HG03025 (cell line): ENCODE measurements around the gene CYP26B1.

Source experiments
- ATAC-seq: cut with Tn5 transposase; IDR thresholded peaks from one replicate; pipeline ENCODE4 v1.9.1; 2021; ENCODE audit warnings: mild to moderate bottlenecking, moderate library complexity; ENCODE audit not compliant: unreplicated experiment, low FRiP score

The CYP26B1 gene

DNA sequence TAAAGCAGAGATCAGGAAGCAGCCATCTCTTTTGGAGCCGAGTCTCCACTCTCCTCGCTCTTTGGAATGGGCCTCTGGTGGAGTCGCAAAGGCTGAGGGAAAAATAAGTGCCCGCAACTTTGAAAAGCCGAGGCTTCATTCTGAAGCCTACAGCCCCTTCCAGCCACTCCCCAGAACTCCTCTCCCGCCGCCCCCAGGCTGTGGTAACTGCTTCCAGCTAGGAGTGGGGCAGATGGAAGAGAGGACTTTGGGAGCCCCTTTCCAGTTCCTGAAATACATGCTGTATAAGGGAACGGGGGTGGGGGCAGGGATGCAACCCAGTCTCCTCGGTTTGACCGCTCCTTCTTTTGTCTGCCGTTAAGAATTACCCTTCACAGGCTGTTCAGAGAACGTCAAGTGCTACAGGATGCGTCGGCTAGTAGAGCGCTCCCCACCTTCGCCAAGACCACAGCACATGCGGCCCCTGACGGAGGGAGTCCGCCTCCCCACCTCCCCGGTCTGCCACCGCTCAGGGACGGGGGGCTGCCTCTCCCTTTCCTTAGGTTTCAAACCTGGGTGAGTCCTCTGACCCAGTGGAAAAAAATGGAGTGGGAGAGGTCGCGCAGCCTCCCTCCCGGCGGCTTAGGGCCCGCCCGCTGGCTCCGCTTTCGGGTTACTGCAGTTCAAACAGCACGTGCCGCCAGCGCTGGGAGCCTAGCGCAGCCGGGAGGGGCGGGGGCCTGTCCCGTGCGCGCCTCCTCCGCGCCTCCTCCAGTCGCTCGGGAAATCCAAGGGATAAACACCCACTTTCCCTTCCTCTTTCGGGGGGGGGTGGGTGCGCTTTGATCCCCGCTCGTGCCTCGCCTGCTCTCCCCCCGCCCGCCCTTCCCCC lies 4.9 kb downstream of the CYP26B1 start:
- no peak for ATAC-seq

- no peak for ATAC-seq
Observed at GRCh38 chr2:72141881-72142451, 5.7 kb downstream of the CYP26B1 start.

DNA sequence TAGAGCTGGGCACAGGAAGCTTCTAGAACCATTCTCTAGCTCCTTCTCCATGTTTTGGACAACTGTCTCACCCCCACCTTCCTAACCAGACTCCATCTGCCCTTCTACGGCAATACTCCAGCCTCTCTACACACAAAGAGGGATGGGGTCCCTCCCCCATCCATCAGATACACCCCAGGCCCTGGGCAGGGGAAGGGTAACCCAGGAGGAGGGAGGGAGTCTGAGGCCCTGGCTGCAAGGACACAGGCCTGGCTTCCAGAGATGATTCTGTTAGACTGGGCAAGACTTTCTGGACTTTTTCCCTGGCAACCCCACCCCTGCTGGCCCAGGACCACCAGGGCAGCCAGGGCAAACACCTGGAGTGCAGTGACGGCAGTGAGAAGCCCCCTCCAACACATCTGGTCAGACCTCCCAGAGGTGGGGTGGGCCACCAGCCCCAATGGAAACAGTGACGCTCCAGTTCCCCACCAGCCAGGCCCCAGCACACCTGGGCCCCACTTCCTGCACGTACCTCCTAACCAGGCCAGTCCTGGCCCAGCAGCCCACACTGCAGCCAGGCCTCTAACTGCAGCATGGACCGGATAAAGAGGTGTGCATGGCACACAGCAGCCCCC lies 6.5 kb downstream of the CYP26B1 start:
- ATAC-seq: no peak

- no peak for ATAC-seq
Observed at GRCh38 chr2:72140621-72140960, 7.1 kb downstream of the CYP26B1 start.

DNA sequence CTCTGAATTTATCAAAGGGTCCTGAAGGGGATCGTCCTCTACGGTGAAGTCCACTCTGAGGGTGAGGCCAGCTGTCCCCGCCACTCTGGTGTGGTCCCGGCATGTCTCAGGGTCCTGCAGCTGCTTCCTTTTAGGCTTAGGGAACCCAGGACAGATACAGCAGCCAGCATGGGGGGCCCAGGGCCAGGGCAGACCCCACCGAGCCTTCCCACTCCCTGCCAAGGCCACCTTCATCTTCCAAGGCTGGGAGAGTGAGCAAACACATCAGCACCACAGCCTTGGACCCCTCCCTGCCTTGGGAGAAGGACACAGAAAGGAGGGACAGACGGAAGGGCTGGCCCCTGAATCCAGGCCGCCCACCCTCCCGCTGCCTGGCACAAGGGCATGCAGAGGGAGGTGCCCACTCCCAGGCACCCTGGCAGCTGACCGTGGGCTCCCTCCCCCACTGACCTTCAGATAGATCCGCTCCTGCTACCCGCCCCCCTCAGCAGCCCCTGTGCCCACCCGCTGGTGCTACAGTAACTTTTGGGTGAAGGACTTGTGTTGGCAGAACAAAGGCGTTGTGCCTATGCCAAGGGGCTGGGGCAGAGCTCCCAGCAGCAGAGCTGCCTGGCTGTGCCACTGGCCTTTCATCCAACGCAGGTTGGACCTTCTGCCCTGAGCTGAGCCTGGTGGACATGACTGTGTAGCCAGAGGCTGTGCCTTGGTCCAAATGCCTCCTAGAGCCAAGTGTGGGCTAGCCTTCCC lies 7.6 kb downstream of the CYP26B1 start:
- ATAC-seq: no peak

DNA sequence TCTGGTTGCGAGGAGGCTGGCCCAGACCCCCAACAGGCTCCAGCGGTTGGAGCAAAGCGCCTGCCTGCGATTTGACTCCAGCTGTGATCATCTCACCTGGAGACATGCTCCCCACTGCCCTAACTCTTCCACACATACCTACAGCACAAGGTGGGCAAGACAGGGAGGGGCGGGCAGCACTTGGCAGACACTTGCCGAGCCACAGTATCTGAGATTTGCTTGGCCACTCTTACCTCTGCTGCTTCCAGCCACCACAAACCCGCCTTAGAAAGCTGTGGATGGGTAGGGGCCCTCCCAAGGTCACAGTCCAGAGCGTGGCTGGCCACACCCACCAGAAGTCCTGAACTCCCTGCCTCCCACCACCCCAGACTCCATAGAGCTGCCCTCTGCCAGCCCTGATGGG lies 8.2 kb downstream of the CYP26B1 start:
- ATAC-seq: no peak

- ATAC-seq: no peak
Observed at GRCh38 chr2:72138921-72139381, 8.7 kb downstream of the CYP26B1 start.

DNA sequence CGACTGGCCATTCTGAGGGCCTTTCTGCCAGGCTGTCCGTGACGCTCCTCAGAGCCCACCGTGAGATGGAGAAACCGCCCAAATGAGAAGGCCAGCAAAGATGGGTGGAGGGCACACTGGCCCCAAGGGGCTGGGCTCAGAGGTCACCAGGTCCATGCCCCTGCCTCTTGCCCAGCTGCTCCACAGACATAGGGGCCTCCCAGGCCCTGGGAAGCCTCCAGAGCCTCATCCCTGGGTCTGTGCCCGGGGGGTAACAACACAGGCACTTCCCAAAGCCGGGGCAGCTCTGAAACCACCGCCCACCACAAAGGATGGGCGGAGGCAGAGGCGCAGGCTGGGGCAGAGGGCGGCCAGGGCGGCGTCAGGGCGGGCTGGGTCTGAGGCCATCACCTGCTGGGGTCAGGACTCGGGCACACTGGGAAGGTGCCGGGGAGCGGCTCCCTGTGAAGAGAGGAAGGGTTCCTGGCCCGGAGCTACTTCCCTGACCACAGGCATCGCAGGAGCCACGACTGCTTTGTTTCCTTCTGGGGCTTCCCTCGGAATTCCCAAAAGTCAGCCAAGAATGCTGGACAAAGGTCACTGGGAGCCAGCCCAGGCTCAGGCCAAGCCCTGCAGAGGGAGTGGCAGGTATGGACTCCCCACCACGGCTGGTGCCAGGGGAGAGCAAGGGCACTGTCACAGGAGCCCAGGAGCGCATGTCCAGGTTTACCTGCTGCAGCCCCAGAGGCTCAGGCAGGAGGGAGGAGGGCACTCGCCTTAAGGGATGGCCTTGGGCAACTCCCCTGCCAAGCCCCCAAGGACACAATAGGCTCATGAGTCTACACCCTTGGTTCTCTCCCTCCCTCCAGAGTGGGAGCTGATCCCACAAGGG lies 9.4 kb downstream of the CYP26B1 start:
- ATAC-seq: no peak

- ATAC-seq: peak; percentile 88
Observed at GRCh38 chr2:72137498-72138010, 10.1 kb downstream of the CYP26B1 start.

DNA sequence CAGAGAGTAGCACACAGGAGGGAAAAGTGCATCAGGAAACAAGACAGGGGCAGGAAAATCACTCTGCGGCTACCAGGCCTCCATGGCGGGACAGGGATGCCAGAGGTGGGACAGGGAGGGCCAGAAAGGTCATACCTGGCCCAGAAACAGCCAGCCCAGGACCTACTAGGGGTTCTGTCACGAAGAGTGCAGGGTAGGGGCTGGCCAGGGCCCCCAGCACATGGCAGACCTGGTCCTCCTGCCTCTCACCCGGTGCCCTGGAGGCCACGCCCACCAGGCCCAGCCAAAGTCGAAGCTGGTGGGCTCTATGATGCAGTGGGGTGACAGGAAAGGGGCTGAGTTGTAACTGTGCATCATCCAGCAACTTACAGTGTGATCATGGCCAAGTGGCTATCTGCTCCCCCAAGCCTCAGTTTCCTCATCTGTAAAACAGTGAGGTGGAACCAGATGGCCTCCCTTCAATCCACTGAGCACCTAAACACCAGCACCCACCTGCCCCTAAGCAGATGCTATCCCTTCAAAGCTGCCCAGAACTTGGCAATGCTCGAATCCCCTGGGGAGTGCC lies 10.6 kb downstream of the CYP26B1 start:
- peak; percentile 12 for ATAC-seq

GRCh38 chr2:72136331-72136730 lies 11.3 kb downstream of the CYP26B1 start:
- no peak for ATAC-seq

DNA sequence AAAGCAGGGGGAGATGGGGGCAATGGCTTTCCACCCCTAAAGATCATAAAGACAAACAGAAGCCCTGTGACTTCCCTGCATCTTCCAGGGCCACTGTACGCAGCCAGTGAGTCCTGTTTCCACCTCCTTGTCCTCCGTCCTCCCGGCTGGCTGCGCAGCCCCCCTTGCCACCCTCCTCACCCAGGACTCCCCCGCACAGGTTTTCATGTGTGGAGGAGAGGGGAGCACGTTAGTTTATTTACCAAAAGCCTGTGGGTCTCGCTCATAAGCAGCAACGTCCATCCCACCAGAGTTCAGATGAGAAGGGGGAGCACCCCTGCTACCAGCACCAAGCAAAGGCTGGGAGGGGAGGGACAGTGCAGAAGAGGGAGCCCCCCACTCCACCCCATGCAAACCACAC lies 11.7 kb downstream of the CYP26B1 start:
- no peak for ATAC-seq

- no peak for ATAC-seq
Observed at GRCh38 chr2:72134997-72135800, 12.5 kb downstream of the CYP26B1 start.

GRCh38 chr2:72134408-72134996 lies 13.2 kb downstream of the CYP26B1 start:
- no peak for ATAC-seq

GRCh38 chr2:72133721-72134407 lies 13.8 kb downstream of the CYP26B1 start:
- no peak for ATAC-seq

GRCh38 chr2:72132981-72133720 lies 14.5 kb downstream of the CYP26B1 start:
- no peak for ATAC-seq
